ENCODE data around the gene KDM2B. TPM values are rescaled to one million over a fixed set of nuclear protein-coding genes. Genes with fewer than 3 reads are reported as not detected.
A peak's percentile ranks its signal among the peaks of the same experiment; 100 is the strongest.

Gene KDM2B
- total and polyA plus RNA-seq, 10 of the 15 experiments (the other 5 are each of a cell fraction or from before 2014, with no cell fraction given), result 13.6 to 124 (median 40.4) TPM

DNA sequence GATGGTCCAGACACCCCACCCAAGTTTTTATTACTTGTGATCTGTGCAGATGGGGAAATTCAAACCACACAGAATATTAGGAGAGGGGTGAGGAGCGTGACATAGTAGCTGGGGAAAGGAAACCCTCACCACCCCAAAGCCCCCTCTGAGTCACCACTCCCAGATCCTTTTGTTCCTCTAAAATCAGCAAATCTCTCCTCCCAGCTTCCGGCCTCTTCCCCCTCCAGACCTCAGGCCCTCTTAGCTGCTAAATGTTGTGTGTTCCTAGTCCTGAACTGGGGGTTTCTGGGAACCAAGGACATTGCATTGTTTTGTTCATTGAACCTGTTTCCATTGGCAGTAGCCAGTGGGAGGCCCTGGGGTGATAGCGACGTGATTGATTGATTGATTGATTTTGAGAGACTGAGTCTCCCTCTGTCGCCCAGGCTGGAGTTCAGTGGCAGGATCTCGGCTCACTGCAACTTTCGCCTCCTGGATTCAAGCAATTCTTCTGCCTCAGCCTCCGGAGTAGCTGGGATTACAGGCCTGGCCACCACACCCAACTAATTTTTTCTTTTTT, 39.6 kb upstream of the KDM2B start:
- H2AFZ ChIP-seq (ENCODE audit: control insufficient read depth, low read depth, low read length), result no peak overlapping the region
- in situ Hi-C loops (cut with MboI), result no loop called here

DNA sequence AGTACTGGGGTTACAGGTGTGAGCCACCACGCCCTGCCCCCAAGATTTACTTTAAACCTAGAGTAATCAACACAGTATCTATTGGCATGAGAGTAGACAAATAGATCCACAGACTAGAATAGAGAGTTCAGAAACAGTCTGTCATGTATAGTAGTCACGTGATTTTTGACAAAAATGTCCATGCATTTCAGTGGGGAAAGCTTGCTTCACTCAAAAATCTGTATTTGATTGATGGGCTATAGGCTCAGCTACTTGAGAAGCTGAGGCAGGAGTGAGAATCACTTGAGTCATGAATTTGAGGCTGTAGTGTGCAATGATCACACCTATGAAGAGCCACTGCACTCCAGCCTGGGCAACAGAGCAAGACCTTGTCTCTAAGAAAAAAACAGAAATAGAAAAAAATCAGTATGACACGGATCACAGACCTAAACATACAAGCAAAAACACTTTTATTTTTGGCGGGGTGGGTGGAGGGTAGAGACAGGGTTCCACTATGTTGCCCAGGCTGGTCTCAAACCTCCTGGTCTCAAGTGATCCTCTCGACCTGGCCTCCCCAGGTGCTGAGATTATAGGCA, 37.9 kb upstream of the KDM2B start:
- CTCF ChIA-PET, result interaction anchor here (0.7 to 2.4 kb wide), 6 partner anchors 17 to 124 kb away, joined by 3 to 11 read pairs (median 4); no protein-coding TSS in a partner anchor
- RAD21 ChIA-PET (ENCODE audit: unreplicated experiment), result interaction anchor here (2.1 kb wide), 1 partner anchor 67 kb away, joined by 7 read pairs; no protein-coding TSS in a partner anchor
- POLR2A ChIA-PET, result interaction anchor here (0.6 kb wide), 1 partner anchor 27 kb away, joined by 3 read pairs; no protein-coding TSS in a partner anchor
- Histone ChIP-seq H3K36me3 (ENCODE audit: control insufficient read depth in 2 of 2, insufficient read depth in 2 of 2, low read length in 1 of 2) (no peaks in the 10 kb centered on the region), H3K4me3 (no peak overlapping the region), H3K9me3 (replicated peaks; ENCODE audit: control insufficient read depth, insufficient read depth, low read length) (no peaks in the 10 kb centered on the region), H3K4me1 (ENCODE audit: control insufficient read depth, insufficient read depth, low read length) (peaks cover 5% of the 10 kb centered on the region; the same call in 1 of the 2 replicates), H3K79me2 (ENCODE audit: control insufficient read depth, insufficient read depth, low read length) (no peaks in the 10 kb centered on the region), H2AFZ (ENCODE audit: control insufficient read depth, low read depth, low read length) (no peak overlapping the region), H3K4me2 (ENCODE audit: control insufficient read depth, insufficient read depth) (no peak overlapping the region), H3K27ac (ENCODE audit: control insufficient read depth, insufficient read depth) (no peak overlapping the region), H3K27me3 (replicated peaks in 1 of 2; ENCODE audit: control insufficient read depth in 2 of 2, insufficient read depth in 2 of 2, low read length in 1 of 2) (no peaks in the 10 kb centered on the region), H4K20me1 (ENCODE audit: control insufficient read depth, insufficient read depth) (no peaks in the 10 kb centered on the region), H3K9ac (ENCODE audit: control insufficient read depth, insufficient read depth, low read length) (no peak overlapping the region)
- SMC1A ChIA-PET (ENCODE audit: uncharacterized antibody, unreplicated experiment), result interaction anchor here (1.6 to 2.4 kb wide), 3 partner anchors 8 to 65 kb away, joined by 3 to 9 read pairs (median 5); no protein-coding TSS in a partner anchor
- ATAC-seq (peak; percentile 23; the same call in 2 of the 3 replicates), FAIRE-seq (no peak), DNase-seq (ENCODE audit: low read depth, low spot score) (no peak)
- in situ Hi-C loops (cut with MboI), result no loop called here
- no TSS peak for BruUV-seq (replicated peaks)
- TF ChIP-seq, protein P1, sequence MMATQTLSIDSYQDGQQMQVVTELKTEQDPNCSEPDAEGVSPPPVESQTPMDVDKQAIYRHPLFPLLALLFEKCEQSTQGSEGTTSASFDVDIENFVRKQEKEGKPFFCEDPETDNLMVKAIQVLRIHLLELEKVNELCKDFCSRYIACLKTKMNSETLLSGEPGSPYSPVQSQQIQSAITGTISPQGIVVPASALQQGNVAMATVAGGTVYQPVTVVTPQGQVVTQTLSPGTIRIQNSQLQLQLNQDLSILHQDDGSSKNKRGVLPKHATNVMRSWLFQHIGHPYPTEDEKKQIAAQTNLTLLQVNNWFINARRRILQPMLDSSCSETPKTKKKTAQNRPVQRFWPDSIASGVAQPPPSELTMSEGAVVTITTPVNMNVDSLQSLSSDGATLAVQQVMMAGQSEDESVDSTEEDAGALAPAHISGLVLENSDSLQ (IDR thresholded peaks at IDR 0.05), result peak; percentile 62
- no peak for TF ChIP-seq RELA (IDR thresholded peaks at IDR 0.05; ENCODE audit: borderline replicate concordance, partially characterized antibody)
- intact Hi-C loops (cut with micrococcal nuclease; ENCODE audit: unreplicated experiment), result no loop called here
- 35% methylated on average over 5 of the region's 5 CpGs for WGBS (ENCODE audit: insufficient coverage, insufficient replicate concordance, low lambda C conversion rate, missing lambda C conversion rate)

More for the DNA sequence above, 39.6 kb upstream of the KDM2B start:
- Histone ChIP-seq H3K36me3 (ENCODE audit: control insufficient read depth in 2 of 2, insufficient read depth in 2 of 2, low read length in 1 of 2) (no peaks in the 10 kb centered on the region), H4K20me1 (ENCODE audit: control insufficient read depth, insufficient read depth) (no peaks in the 10 kb centered on the region), H3K27me3 (replicated peaks in 1 of 2; ENCODE audit: control insufficient read depth in 2 of 2, insufficient read depth in 2 of 2, low read length in 1 of 2) (no peaks in the 10 kb centered on the region), H3K4me1 (ENCODE audit: control insufficient read depth, insufficient read depth, low read length) (peaks cover 3% of the 10 kb centered on the region), H3K9ac (ENCODE audit: control insufficient read depth, insufficient read depth, low read length) (no peak overlapping the region), H3K4me2 (ENCODE audit: control insufficient read depth, insufficient read depth) (no peak overlapping the region), H3K4me3 (no peak overlapping the region), H3K27ac (ENCODE audit: control insufficient read depth, insufficient read depth) (no peak overlapping the region), H3K9me3 (replicated peaks; ENCODE audit: control insufficient read depth, insufficient read depth, low read length) (no peaks in the 10 kb centered on the region), H3K79me2 (ENCODE audit: control insufficient read depth, insufficient read depth, low read length) (no peaks in the 10 kb centered on the region)
- RAD21 ChIA-PET (ENCODE audit: unreplicated experiment), result interaction anchor here (0.9 to 2.1 kb wide), 2 partner anchors 41 to 68 kb away, joined by 3 to 7 read pairs; no protein-coding TSS in a partner anchor
- SMC1A ChIA-PET (ENCODE audit: uncharacterized antibody, unreplicated experiment), result interaction anchor here (0.6 to 2.4 kb wide), 7 partner anchors 10 to 559 kb away, joined by 3 to 9 read pairs (median 3); no protein-coding TSS in a partner anchor
- 83% methylated on average over 8 of the region's 8 CpGs for WGBS (ENCODE audit: insufficient coverage, insufficient replicate concordance, low lambda C conversion rate, missing lambda C conversion rate)
- no peak for ATAC-seq
- no peak for DNase-seq (ENCODE audit: low read depth, low spot score)
- TF ChIP-seq PAX5 (IDR thresholded peaks at IDR 0.05; ENCODE audit: borderline replicate concordance, low read depth, low read length) (no peak), NFXL1 (IDR thresholded peaks at IDR 0.05; ENCODE audit: borderline replicate concordance) (no peak)
- POLR2A ChIA-PET, result interaction anchor here (1.1 to 1.7 kb wide), 3 partner anchors 9 to 52 kb away, joined by 3 to 6 read pairs (median 4); no protein-coding TSS in a partner anchor
- intact Hi-C loops (cut with micrococcal nuclease; ENCODE audit: unreplicated experiment), result no loop called here
- BruUV-seq (replicated peaks), result no TSS peak
- CTCF ChIA-PET, result interaction anchor here (1.0 to 3.5 kb wide), 7 partner anchors 48 to 131 kb away, joined by 3 to 11 read pairs (median 3); no protein-coding TSS in a partner anchor
- FAIRE-seq, result no peak

Measured in GM12878 (cell line).